SK-N-SH treated with all-trans-retinoic acid at 6 μM for 48 hours (cell line): ENCODE results near the gene NAMPT.

Experiments
- ATAC-seq: fragments of 200-7000 bp; cut with Tn5 transposase; 3 replicates; pipeline ENCODE4 v1.9.1; 2020; ENCODE audit warnings: mild to moderate bottlenecking, moderate library complexity
- ARNTL ChIP-seq: fragments of 450-650 bp; formaldehyde crosslinking; IDR thresholded peaks from 2 replicates; pipeline ENCODE4 v1.5.0; 2020; ENCODE audit warnings: low read depth, mild to moderate bottlenecking, moderate library complexity, borderline replicate concordance
- BACH2 ChIP-seq: fragments of 250-450 bp; sonication (Bioruptor Pico); IDR thresholded peaks from 2 replicates; pipeline ENCODE4 v1.9.0; 2021; ENCODE audit warnings: mild to moderate bottlenecking, borderline replicate concordance
- CSDC2 ChIP-seq: fragments of 250-450 bp; sonication (Bioruptor Pico); IDR thresholded peaks from 2 replicates; pipeline ENCODE4 v1.5.0; 2020; ENCODE audit warnings: mild to moderate bottlenecking, moderate library complexity
- ESRRG ChIP-seq: fragments of 250-450 bp; sonication (Bioruptor Pico); IDR thresholded peaks from 2 replicates; pipeline ENCODE4 v1.6.1; 2021; ENCODE audit warnings: mild to moderate bottlenecking
- ISL1 ChIP-seq: fragments of 250-450 bp; sonication (Bioruptor Pico); IDR thresholded peaks from 2 replicates; pipeline ENCODE4 v2.1.2; 2022; ENCODE audit warnings: mild to moderate bottlenecking, moderate library complexity
- OSR1 ChIP-seq: fragments of 250-450 bp; sonication (Bioruptor Pico); IDR thresholded peaks from 2 replicates; pipeline ENCODE4 v1.8.0; 2022; ENCODE audit warnings: moderate library complexity, mild to moderate bottlenecking, inconsistent platforms
- PATZ1 ChIP-seq: fragments of 250-450 bp; sonication (Bioruptor Pico); IDR thresholded peaks from 2 replicates; pipeline ENCODE4 v1.8.0; 2020; ENCODE audit warnings: mild to moderate bottlenecking, moderate library complexity, borderline replicate concordance
- POU6F1 ChIP-seq: fragments of 250-450 bp; sonication (Bioruptor Pico); IDR thresholded peaks from 2 replicates; pipeline ENCODE4 v1.8.0; 2021; ENCODE audit warnings: low read depth, mild to moderate bottlenecking, moderate library complexity, borderline replicate concordance
- PPARA ChIP-seq: fragments of 250-450 bp; sonication (Bioruptor Pico); IDR thresholded peaks from 2 replicates; pipeline ENCODE4 v1.5.0; 2020; ENCODE audit warnings: mild to moderate bottlenecking, borderline replicate concordance
- RARB ChIP-seq: fragments of 250-450 bp; sonication (Bioruptor Pico); IDR thresholded peaks from 2 replicates; pipeline ENCODE4 v1.8.0; 2021; ENCODE audit warnings: mild to moderate bottlenecking, moderate library complexity
- SNAI2 ChIP-seq: fragments of 250-450 bp; sonication (Bioruptor Pico); IDR thresholded peaks from 2 replicates; pipeline ENCODE4 v1.5.0; 2020; ENCODE audit warnings: mild to moderate bottlenecking, moderate library complexity
- TCF4 ChIP-seq: fragments of 250-450 bp; sonication (Bioruptor Pico); IDR thresholded peaks from 2 replicates; pipeline ENCODE4 v1.8.0; 2021; ENCODE audit warnings: mild to moderate bottlenecking, moderate library complexity, borderline replicate concordance
- TOX ChIP-seq: fragments of 250-450 bp; sonication (Bioruptor Pico); IDR thresholded peaks from 2 replicates; pipeline ENCODE4 v1.8.0; 2021; ENCODE audit warnings: mild to moderate bottlenecking, moderate library complexity, borderline replicate concordance
- ZC3H10 ChIP-seq: fragments of 250-450 bp; sonication (Bioruptor Pico); IDR thresholded peaks from 2 replicates; pipeline ENCODE4 v1.5.1; 2021; ENCODE audit warnings: mild to moderate bottlenecking, moderate library complexity
- ZFP3 ChIP-seq: fragments of 250-450 bp; sonication (Bioruptor Pico); IDR thresholded peaks from 2 replicates; pipeline ENCODE4 v1.5.0; 2020; ENCODE audit warnings: mild to moderate bottlenecking, moderate library complexity
- ZFP30 ChIP-seq: fragments of 450-650 bp; formaldehyde crosslinking; IDR thresholded peaks from 2 replicates; pipeline ENCODE4 v1.5.0; 2022; ENCODE audit warnings: mild to moderate bottlenecking, moderate library complexity
- ZNF565 ChIP-seq: fragments of 450-650 bp; formaldehyde crosslinking; conservative IDR thresholded peaks from 2 replicates; pipeline ENCODE4 v1.5.0; 2020; ENCODE audit warnings: low read depth, mild to moderate bottlenecking, moderate library complexity
- ZNF70 ChIP-seq: fragments of 450-650 bp; formaldehyde crosslinking; IDR thresholded peaks from 2 replicates; pipeline ENCODE4 v1.5.0; 2020; ENCODE audit warnings: mild to moderate bottlenecking, moderate library complexity
- ZNF8 ChIP-seq: fragments of 450-650 bp; formaldehyde crosslinking; IDR thresholded peaks from 2 replicates; pipeline ENCODE4 v1.5.0; 2020; ENCODE audit warnings: mild to moderate bottlenecking, moderate library complexity
- TF ChIP-seq, protein P1 (sequence below): fragments of 250-450 bp; sonication (Bioruptor Pico); IDR thresholded peaks from 2 replicates; pipeline ENCODE4 v1.5.1; 2021; ENCODE audit warnings: mild to moderate bottlenecking, moderate library complexity
- TF ChIP-seq, protein P2 (sequence below): fragments of 250-450 bp; sonication (Bioruptor Pico); IDR thresholded peaks from 2 replicates; pipeline ENCODE4 v1.5.1; 2020; ENCODE audit warnings: low read depth, mild to moderate bottlenecking, moderate library complexity

Gene NAMPT

DNA sequence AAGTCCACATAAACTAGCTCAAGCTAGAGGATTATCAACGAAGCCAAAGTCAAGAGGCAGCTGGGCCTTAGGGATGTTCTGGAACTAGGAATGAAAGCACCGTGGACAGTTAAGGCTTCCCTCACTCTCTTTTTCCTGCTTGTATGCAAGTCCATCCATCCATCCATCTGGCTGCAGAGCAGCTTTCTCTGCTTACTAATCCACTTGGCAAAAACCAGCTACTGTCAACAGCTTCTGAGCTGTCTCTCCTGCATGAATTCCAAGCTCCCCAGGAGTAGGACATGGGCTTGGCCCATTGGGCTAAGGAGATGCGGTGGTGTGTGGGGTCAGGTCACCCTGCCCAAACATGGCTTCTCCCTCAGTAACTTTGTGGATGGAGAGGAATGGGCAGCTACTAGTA lies 66.2 kb downstream of the NAMPT start:
- no peak for ATAC-seq
- TF ChIP-seq ZC3H10 (CRISPR knock-in tag): no peak
- TF ChIP-seq ZNF70: no peak
- TF ChIP-seq ZFP3 (CRISPR knock-in tag): no peak
- no peak for TF ChIP-seq ISL1
- TF ChIP-seq TCF4 (CRISPR knock-in tag): no peak
- TF ChIP-seq BACH2 (CRISPR knock-in tag): no peak
- no peak for TF ChIP-seq ZNF8
- no peak for TF ChIP-seq RARB (CRISPR knock-in tag)
- TF ChIP-seq PATZ1 (CRISPR knock-in tag): no peak
- TF ChIP-seq ARNTL: no peak
- TF ChIP-seq CSDC2 (CRISPR knock-in tag): no peak
- no peak for TF ChIP-seq TOX
- TF ChIP-seq SNAI2 (CRISPR knock-in tag): no peak
- no peak for TF ChIP-seq ZFP30 (CRISPR knock-in tag)
- TF ChIP-seq OSR1 (CRISPR knock-in tag): no peak

DNA sequence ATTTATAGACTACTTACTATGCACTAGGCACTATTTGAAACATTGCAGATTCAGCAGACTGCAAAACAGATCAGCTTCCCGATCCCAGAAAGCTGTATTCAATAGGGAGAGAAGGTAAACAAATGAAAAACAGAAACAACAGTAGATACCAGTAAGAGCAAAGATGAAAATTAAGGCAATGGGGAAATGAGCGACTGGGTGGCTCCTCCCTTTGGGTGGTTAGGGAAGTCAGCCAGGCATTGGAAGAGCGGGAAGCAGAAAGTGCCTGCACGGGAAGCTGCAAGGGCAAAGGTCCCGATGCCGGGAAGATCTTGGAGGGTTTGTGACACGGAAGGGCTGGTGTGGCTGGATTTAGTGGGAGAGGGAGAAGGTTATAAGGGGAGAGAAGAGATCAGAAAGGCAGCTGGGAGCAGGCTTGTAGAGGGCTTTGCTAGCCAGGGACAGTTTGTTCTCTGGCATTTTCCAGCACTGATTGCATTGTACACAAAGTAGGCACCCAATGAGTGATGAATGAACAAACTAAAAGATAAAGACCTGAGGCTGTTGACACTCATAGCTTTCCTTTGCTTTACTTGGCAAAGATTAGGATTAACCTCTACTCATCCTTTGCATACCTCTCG lies 67.8 kb downstream of the NAMPT start:
- ATAC-seq: peak; percentile 82

GRCh38 chr7:106216517-106216922 lies 68.3 kb downstream of the NAMPT start:
- ATAC-seq: peak; percentile 94
- TF ChIP-seq, protein P1, sequence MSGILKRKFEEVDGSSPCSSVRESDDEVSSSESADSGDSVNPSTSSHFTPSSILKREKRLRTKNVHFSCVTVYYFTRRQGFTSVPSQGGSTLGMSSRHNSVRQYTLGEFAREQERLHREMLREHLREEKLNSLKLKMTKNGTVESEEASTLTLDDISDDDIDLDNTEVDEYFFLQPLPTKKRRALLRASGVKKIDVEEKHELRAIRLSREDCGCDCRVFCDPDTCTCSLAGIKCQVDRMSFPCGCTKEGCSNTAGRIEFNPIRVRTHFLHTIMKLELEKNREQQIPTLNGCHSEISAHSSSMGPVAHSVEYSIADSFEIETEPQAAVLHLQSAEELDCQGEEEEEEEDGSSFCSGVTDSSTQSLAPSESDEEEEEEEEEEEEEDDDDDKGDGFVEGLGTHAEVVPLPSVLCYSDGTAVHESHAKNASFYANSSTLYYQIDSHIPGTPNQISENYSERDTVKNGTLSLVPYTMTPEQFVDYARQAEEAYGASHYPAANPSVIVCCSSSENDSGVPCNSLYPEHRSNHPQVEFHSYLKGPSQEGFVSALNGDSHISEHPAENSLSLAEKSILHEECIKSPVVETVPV (CRISPR knock-in tag): no peak
- TF ChIP-seq POU6F1 (CRISPR knock-in tag) (0 out of 2 replicates have a peak, but pooled peaks have one; percentile 26), ISL1 (peak; percentile 67), ZFP3 (CRISPR knock-in tag) (no peak), ZFP30 (CRISPR knock-in tag) (no peak), PPARA (CRISPR knock-in tag) (no peak), ZC3H10 (CRISPR knock-in tag) (no peak)
- TF ChIP-seq, all 23 proteins: peak for 2

More for the DNA sequence above, 67.8 kb downstream of the NAMPT start:
- TF ChIP-seq ARNTL: no peak
- TF ChIP-seq ZNF70: no peak
- TF ChIP-seq ZFP30 (CRISPR knock-in tag): no peak
- no peak for TF ChIP-seq ESRRG (CRISPR knock-in tag)
- TF ChIP-seq TOX: no peak
- no peak for TF ChIP-seq ZNF565 (CRISPR knock-in tag)
- TF ChIP-seq, protein P1 (CRISPR knock-in tag): no peak
- TF ChIP-seq, protein P2, sequence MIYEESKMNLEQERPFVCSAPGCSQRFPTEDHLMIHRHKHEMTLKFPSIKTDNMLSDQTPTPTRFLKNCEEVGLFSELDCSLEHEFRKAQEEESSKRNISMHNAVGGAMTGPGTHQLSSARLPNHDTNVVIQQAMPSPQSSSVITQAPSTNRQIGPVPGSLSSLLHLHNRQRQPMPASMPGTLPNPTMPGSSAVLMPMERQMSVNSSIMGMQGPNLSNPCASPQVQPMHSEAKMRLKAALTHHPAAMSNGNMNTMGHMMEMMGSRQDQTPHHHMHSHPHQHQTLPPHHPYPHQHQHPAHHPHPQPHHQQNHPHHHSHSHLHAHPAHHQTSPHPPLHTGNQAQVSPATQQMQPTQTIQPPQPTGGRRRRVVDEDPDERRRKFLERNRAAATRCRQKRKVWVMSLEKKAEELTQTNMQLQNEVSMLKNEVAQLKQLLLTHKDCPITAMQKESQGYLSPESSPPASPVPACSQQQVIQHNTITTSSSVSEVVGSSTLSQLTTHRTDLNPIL (CRISPR knock-in tag): no peak
- no peak for TF ChIP-seq ISL1
- TF ChIP-seq ZC3H10 (CRISPR knock-in tag): no peak
- no peak for TF ChIP-seq RARB (CRISPR knock-in tag)
